ENCODE data around the gene PCDHAC1. TPM values are rescaled to one million over a fixed set of nuclear protein-coding genes. Genes with fewer than 3 reads are reported as not detected.

PCDHAC1 gene
- total RNA-seq, 1 experiment from 2014 or later = 2.8 TPM

- Mint-ChIP-seq H3K4me1 (ENCODE audit: low read depth, unreplicated experiment) (peaks cover 8% of the 10 kb centered on the region), H3K9me3 (ENCODE audit: low read depth, unreplicated experiment) (peaks cover 9% of the 10 kb centered on the region), H3K36me3 (ENCODE audit: insufficient read depth, unreplicated experiment) (no peaks in the 10 kb centered on the region), H3K27me3 (ENCODE audit: unreplicated experiment) (no peaks in the 10 kb centered on the region), H3K4me3 (ENCODE audit: low read depth, unreplicated experiment) (no peak overlapping the region), H3K27ac (ENCODE audit: unreplicated experiment) (no peak overlapping the region)
- DNase-seq = no peak
- CTCF ChIA-PET = no interaction called here
- BruUV-seq (replicated peaks) = no TSS peak
- no peak for TF ChIP-seq CTCF (IDR thresholded peaks at IDR 0.05; ENCODE audit: unreplicated experiment)
- intact Hi-C loops (cut with micrococcal nuclease; ENCODE audit: unreplicated experiment) = no loop called here
These were observed 20.5 kb downstream of the PCDHAC1 start for GRCh38 chr5:140946578-140946977.

- no peak for DNase-seq
- intact Hi-C loops (cut with micrococcal nuclease; ENCODE audit: unreplicated experiment) = no loop called here
- Mint-ChIP-seq H3K4me1 (ENCODE audit: low read depth, unreplicated experiment) (peaks cover 3% of the 10 kb centered on the region), H3K27ac (ENCODE audit: unreplicated experiment) (no peak overlapping the region), H3K4me3 (ENCODE audit: low read depth, unreplicated experiment) (no peak overlapping the region), H3K36me3 (ENCODE audit: insufficient read depth, unreplicated experiment) (no peaks in the 10 kb centered on the region), H3K27me3 (ENCODE audit: unreplicated experiment) (no peaks in the 10 kb centered on the region), H3K9me3 (ENCODE audit: low read depth, unreplicated experiment) (peaks cover 4% of the 10 kb centered on the region)
- TF ChIP-seq CTCF (IDR thresholded peaks at IDR 0.05; ENCODE audit: unreplicated experiment) = no peak
- no TSS peak for BruUV-seq (replicated peaks)
- CTCF ChIA-PET = interaction anchor here (1.1 kb wide), 1 partner anchor 15 kb away, joined by 3 read pairs; the partner anchor contains the start of gene PCDHAC2
These were observed 25.5 kb downstream of the PCDHAC1 start for GRCh38 chr5:140951636-140952035.

GRCh38 chr5:140953234-140953633, 27.1 kb downstream of the PCDHAC1 start:
- no peak overlapping the region for H3K27ac Mint-ChIP-seq (ENCODE audit: unreplicated experiment)
- no peaks in the 10 kb centered on the region for H3K27me3 Mint-ChIP-seq (ENCODE audit: unreplicated experiment)
- H3K4me1 Mint-ChIP-seq (ENCODE audit: low read depth, unreplicated experiment) = no peaks in the 10 kb centered on the region
- CTCF ChIA-PET = interaction anchor here (0.6 to 1.2 kb wide), 2 partner anchors 33 to 87 kb away, joined by 3 to 4 read pairs; no protein-coding TSS in a partner anchor
- DNase-seq = no peak
- intact Hi-C loops (cut with micrococcal nuclease; ENCODE audit: unreplicated experiment) = no loop called here
- no peak for TF ChIP-seq CTCF (IDR thresholded peaks at IDR 0.05; ENCODE audit: unreplicated experiment)
- H3K9me3 Mint-ChIP-seq (ENCODE audit: low read depth, unreplicated experiment) = peaks cover 4% of the 10 kb centered on the region
- no peak overlapping the region for H3K4me3 Mint-ChIP-seq (ENCODE audit: low read depth, unreplicated experiment)
- no peaks in the 10 kb centered on the region for H3K36me3 Mint-ChIP-seq (ENCODE audit: insufficient read depth, unreplicated experiment)
- no TSS peak for BruUV-seq (replicated peaks)

GRCh38 chr5:140962190-140962589, 36.1 kb downstream of the PCDHAC1 start:
- no peaks in the 10 kb centered on the region for H3K9me3 Mint-ChIP-seq (ENCODE audit: low read depth, unreplicated experiment)
- no TSS peak for BruUV-seq (replicated peaks)
- CTCF ChIA-PET = no interaction called here
- H3K27ac Mint-ChIP-seq (ENCODE audit: unreplicated experiment) = no peak overlapping the region
- H3K36me3 Mint-ChIP-seq (ENCODE audit: insufficient read depth, unreplicated experiment) = peaks cover 16% of the 10 kb centered on the region
- no peak overlapping the region for H3K4me3 Mint-ChIP-seq (ENCODE audit: low read depth, unreplicated experiment)
- H3K4me1 Mint-ChIP-seq (ENCODE audit: low read depth, unreplicated experiment) = peaks cover 10% of the 10 kb centered on the region
- intact Hi-C loops (cut with micrococcal nuclease; ENCODE audit: unreplicated experiment) = no loop called here
- TF ChIP-seq CTCF (IDR thresholded peaks at IDR 0.05; ENCODE audit: unreplicated experiment) = no peak
- no peak for DNase-seq
- no peaks in the 10 kb centered on the region for H3K27me3 Mint-ChIP-seq (ENCODE audit: unreplicated experiment)
